ENCODE results near the gene EPB41L3. TPM values are rescaled to one million over a fixed set of nuclear protein-coding genes. Genes with fewer than 3 reads are reported as not detected.

EPB41L3 gene
- polyA plus RNA-seq, 2 of the 4 experiments (the other 2 are of a cell fraction), result 0.46 to 1.00 TPM

- TF ChIP-seq ELK1 (IDR thresholded peaks at IDR 0.05; ENCODE audit: low read depth, low read length), result no peak
Observed at GRCh38 chr18:5414546-5414945, 129.3 kb downstream of the EPB41L3 start (continued).

DNA sequence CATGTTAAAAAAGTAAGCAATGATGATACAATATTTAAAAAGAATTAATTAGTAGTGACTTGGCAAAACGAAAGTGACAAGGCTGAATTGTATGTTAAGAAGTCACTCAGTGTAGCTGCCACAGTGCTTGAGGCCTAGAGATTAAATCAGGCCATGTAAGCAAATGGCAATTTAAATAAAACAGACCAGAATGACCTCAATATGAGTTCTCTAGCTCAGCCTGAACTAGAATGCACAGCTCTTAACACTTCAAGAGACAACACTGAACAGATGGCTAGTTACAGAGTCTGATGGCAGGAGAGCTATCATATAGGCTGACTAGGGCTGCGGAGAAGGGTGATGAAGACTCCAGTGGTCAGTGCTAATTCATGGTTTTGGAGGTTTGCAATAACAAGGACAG is 130.3 kb downstream of the EPB41L3 start:
- no peaks in the 10 kb centered on the region for H3K4me1 ChIP-seq
- TF ChIP-seq CHD2 (IDR thresholded peaks at IDR 0.05; ENCODE audit: low read length, partially characterized antibody) (no peak), EHF (CRISPR knock-in tag; IDR thresholded peaks at IDR 0.05) (no peak), ZFP36 (IDR thresholded peaks at IDR 0.05; ENCODE audit: borderline replicate concordance, partially characterized antibody) (no peak), JUN (IDR thresholded peaks at IDR 0.05) (no peak), NFE2L2 (conservative IDR thresholded peaks at IDR 0.05; ENCODE audit: low read length) (no peak)
- TF ChIP-seq, protein P1, sequence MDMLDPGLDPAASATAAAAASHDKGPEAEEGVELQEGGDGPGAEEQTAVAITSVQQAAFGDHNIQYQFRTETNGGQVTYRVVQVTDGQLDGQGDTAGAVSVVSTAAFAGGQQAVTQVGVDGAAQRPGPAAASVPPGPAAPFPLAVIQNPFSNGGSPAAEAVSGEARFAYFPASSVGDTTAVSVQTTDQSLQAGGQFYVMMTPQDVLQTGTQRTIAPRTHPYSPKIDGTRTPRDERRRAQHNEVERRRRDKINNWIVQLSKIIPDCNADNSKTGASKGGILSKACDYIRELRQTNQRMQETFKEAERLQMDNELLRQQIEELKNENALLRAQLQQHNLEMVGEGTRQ (IDR thresholded peaks at IDR 0.05), result no peak
- H3K4me3 ChIP-seq, result no peak overlapping the region
- H3K9me3 ChIP-seq, result no peaks in the 10 kb centered on the region
- ATAC-seq (no peak), DNase-seq (ENCODE audit: low read depth in 1 of 2, low spot score in 1 of 2) (no peak), FAIRE-seq (no peak)
- 42% methylated on average over 2 of the region's 2 CpGs for WGBS (ENCODE audit: missing lambda C conversion rate)
- H3K4me2 ChIP-seq, result no peak overlapping the region
- POLR2A ChIA-PET, result no interaction called here
- CTCF ChIA-PET, result no interaction called here
- no peak overlapping the region for H3K27ac ChIP-seq

- ChIA-PET CTCF (no interaction called here), POLR2A (no interaction called here)
- ATAC-seq (no peak), DNase-seq (ENCODE audit: low read depth in 1 of 2, low spot score in 1 of 2) (no peak), FAIRE-seq (no peak)
- Histone ChIP-seq H3K4me2 (no peak overlapping the region), H3K9me3 (no peaks in the 10 kb centered on the region), H3K4me1 (no peaks in the 10 kb centered on the region), H3K27ac (no peak overlapping the region), H3K4me3 (no peak overlapping the region)
- WGBS (ENCODE audit: missing lambda C conversion rate), result 68% methylated on average over 7 of the region's 7 CpGs
- no peak for TF ChIP-seq HES2 (IDR thresholded peaks at IDR 0.05)
- TF ChIP-seq, protein P2, sequence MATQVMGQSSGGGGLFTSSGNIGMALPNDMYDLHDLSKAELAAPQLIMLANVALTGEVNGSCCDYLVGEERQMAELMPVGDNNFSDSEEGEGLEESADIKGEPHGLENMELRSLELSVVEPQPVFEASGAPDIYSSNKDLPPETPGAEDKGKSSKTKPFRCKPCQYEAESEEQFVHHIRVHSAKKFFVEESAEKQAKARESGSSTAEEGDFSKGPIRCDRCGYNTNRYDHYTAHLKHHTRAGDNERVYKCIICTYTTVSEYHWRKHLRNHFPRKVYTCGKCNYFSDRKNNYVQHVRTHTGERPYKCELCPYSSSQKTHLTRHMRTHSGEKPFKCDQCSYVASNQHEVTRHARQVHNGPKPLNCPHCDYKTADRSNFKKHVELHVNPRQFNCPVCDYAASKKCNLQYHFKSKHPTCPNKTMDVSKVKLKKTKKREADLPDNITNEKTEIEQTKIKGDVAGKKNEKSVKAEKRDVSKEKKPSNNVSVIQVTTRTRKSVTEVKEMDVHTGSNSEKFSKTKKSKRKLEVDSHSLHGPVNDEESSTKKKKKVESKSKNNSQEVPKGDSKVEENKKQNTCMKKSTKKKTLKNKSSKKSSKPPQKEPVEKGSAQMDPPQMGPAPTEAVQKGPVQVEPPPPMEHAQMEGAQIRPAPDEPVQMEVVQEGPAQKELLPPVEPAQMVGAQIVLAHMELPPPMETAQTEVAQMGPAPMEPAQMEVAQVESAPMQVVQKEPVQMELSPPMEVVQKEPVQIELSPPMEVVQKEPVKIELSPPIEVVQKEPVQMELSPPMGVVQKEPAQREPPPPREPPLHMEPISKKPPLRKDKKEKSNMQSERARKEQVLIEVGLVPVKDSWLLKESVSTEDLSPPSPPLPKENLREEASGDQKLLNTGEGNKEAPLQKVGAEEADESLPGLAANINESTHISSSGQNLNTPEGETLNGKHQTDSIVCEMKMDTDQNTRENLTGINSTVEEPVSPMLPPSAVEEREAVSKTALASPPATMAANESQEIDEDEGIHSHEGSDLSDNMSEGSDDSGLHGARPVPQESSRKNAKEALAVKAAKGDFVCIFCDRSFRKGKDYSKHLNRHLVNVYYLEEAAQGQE (IDR thresholded peaks at IDR 0.05), result no peak
Observed at GRCh38 chr18:5410582-5410981, 133.2 kb downstream of the EPB41L3 start.

DNA sequence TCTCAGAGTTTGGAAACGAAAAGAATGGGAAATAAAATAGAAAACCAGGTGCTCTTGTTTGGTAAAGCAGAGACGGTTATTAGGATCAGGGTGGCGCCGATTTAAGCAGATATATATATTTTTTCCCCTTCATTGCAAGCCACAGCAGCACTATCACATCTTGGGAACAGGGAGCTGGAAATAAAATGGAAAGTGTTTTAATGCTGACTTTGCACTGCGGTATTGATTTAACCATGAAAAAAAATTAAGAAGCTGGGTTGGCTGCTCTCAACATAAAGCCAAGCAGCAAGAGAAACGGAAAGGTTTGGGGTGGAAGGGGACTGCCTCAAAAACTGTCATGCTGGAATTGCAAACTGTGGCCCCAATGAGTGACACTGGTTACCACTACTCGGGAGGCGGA is 145.5 kb downstream of the EPB41L3 start:
- 34% methylated on average over 8 of the region's 8 CpGs for WGBS (ENCODE audit: missing lambda C conversion rate)
- Histone ChIP-seq H3K27ac (no peak overlapping the region), H3K4me2 (no peak overlapping the region), H3K4me1 (no peaks in the 10 kb centered on the region), H3K9me3 (no peaks in the 10 kb centered on the region), H3K4me3 (no peak overlapping the region)
- ATAC-seq (no peak), DNase-seq (ENCODE audit: low read depth in 1 of 2, low spot score in 1 of 2) (no peak), FAIRE-seq (no peak)
- ChIA-PET CTCF (no interaction called here), POLR2A (no interaction called here)
- peak; percentile 21 for TF ChIP-seq MAFK (IDR thresholded peaks at IDR 0.05; ENCODE audit: partially characterized antibody)
- TF ChIP-seq, protein P2 (IDR thresholded peaks at IDR 0.05), result no peak

All from A549 (cell line).